IMR-90 (cell line): ENCODE measurements around the gene SREBF2. TPM values are rescaled to one million over a fixed set of nuclear protein-coding genes. Genes with fewer than 3 reads are reported as not detected.

ENCODE experiments used
- ATAC-seq: fragments of 200-7000 bp; cut with Tn5 transposase; 2 replicates; pipeline ENCODE4 v1.9.1; 2020; ENCODE audit warnings: low read depth, mild to moderate bottlenecking, moderate library complexity
- BruUV-seq: library from RNA; stranded (reverse); fragments of 400-500 nt; replicated peaks from 2 replicates; lab custom pipeline; 2021; lab: Mats Ljungman, UMichigan
- CTCF ChIA-PET: fragments of 300-600 bp; formaldehyde crosslinking; extraction: SDS; loops from one replicate; lab custom pipeline; 2021; ENCODE audit warnings: antibody characterized with exemption; lab: Yijun Ruan, JAX
- POLR2A ChIA-PET: fragments of 300-600 bp; sonication (Branson Sonifier 250); formaldehyde crosslinking; loops from one replicate; lab custom pipeline; 2022; ENCODE audit warnings: antibody characterized with exemption; ENCODE audit not compliant: unreplicated experiment; lab: Charles Lee
- DNase-seq: peaks from one replicate; pipeline ENCODE4 v3.0.0; 2013
- H2AFZ ChIP-seq: replicated peaks from 2 replicates; pipeline ENCODE3; 2013; ENCODE audit warnings: low read length, mild to moderate bottlenecking; ENCODE audit not compliant: poor library complexity
- H2AK5ac ChIP-seq: 2 replicates; pipeline ENCODE4 v1.6.1; 2013; ENCODE audit warnings: low read depth, low read length, inconsistent platforms
- H2AK9ac ChIP-seq: replicated peaks from 2 replicates; pipeline ENCODE3; 2013; ENCODE audit warnings: mild to moderate bottlenecking, low read depth, low read length, moderate library complexity; ENCODE audit not compliant: poor library complexity
- H2BK120ac ChIP-seq: 2 replicates; pipeline ENCODE4 v1.6.1; 2013; ENCODE audit warnings: low read depth, low read length, inconsistent platforms
- H2BK15ac ChIP-seq: 3 replicates; pipeline ENCODE4 v1.6.1; 2013; ENCODE audit warnings: low read depth, low read length, inconsistent platforms
- H2BK20ac ChIP-seq: 2 replicates; pipeline ENCODE4 v1.6.1; 2013; ENCODE audit warnings: low read depth, mild to moderate bottlenecking, inconsistent platforms, low read length, moderate library complexity
- H2BK5ac ChIP-seq: 2 replicates; pipeline ENCODE4 v1.6.1; 2013; ENCODE audit warnings: mild to moderate bottlenecking, low read depth, low read length, inconsistent platforms; ENCODE audit not compliant: poor library complexity, severe bottlenecking
- H3K14ac ChIP-seq: replicated peaks from 2 replicates; pipeline ENCODE4 v1.6.1; 2013; ENCODE audit warnings: low read depth, low read length, inconsistent platforms
- H3K18ac ChIP-seq: 2 replicates; pipeline ENCODE4 v1.6.1; 2013; ENCODE audit warnings: low read depth, low read length, control low read depth
- H3K23ac ChIP-seq: 2 replicates; pipeline ENCODE4 v1.6.1; 2013; ENCODE audit warnings: low read depth, low read length, inconsistent platforms
- H3K27ac ChIP-seq: 2 replicates; pipeline ENCODE4 v1.5.1; 2013; ENCODE audit warnings: mild to moderate bottlenecking, control low read depth, low read length; ENCODE audit not compliant: insufficient read depth
- H3K27me3 ChIP-seq: 2 replicates; pipeline ENCODE4 v1.6.1; 2013; ENCODE audit warnings: low read length; ENCODE audit not compliant: control insufficient read depth, insufficient read depth
- H3K36me3 ChIP-seq: 2 replicates; pipeline ENCODE4 v1.6.1; 2013; ENCODE audit warnings: low read length, mixed read lengths; ENCODE audit not compliant: control insufficient read depth, insufficient read depth
- H3K4ac ChIP-seq: 2 replicates; pipeline ENCODE4 v1.6.1; 2013; ENCODE audit warnings: low read depth, low read length, inconsistent platforms
- H3K4me1 ChIP-seq: 2 replicates; pipeline ENCODE4 v1.6.1; 2013; ENCODE audit warnings: low read length, mixed read lengths; ENCODE audit not compliant: control insufficient read depth, insufficient read depth
- H3K4me2 ChIP-seq: 2 replicates; pipeline ENCODE4 v1.6.1; 2013; ENCODE audit warnings: low read depth, mild to moderate bottlenecking, control low read depth, low read length, moderate library complexity
- H3K4me3 ChIP-seq: 2 replicates; pipeline ENCODE4 v1.5.1; 2013; ENCODE audit warnings: low read depth, mild to moderate bottlenecking, control low read depth, low read length, moderate library complexity; ENCODE audit not compliant: insufficient read depth
- H3K56ac ChIP-seq: 2 replicates; pipeline ENCODE4 v1.6.1; 2013; ENCODE audit warnings: low read length, inconsistent platforms; ENCODE audit not compliant: insufficient read depth; ENCODE audit errors: extremely low read depth
- H3K79me1 ChIP-seq, 2 experiments: 2 replicates each; pipeline ENCODE4 v1.6.1; 2013; ENCODE audit warnings: low read length in 2 of 2, inconsistent platforms in 1 of 2, low read depth in 1 of 2
- H3K9ac ChIP-seq: 2 replicates; pipeline ENCODE4 v1.6.1; 2013; ENCODE audit warnings: low read depth, low read length, control low read depth
- H3K9me1 ChIP-seq: 2 replicates; pipeline ENCODE4 v1.6.1; 2013; ENCODE audit warnings: low read length, inconsistent platforms; ENCODE audit not compliant: insufficient read depth
- H3K9me3 ChIP-seq: 2 replicates; pipeline ENCODE4 v1.6.1; 2013; ENCODE audit warnings: low read length; ENCODE audit not compliant: control insufficient read depth, insufficient read depth
- H4K20me1 ChIP-seq: 2 replicates; pipeline ENCODE4 v1.6.1; 2013; ENCODE audit warnings: low read length, inconsistent platforms; ENCODE audit not compliant: insufficient read depth
- H4K5ac ChIP-seq: 2 replicates; pipeline ENCODE4 v1.6.1; 2013; ENCODE audit warnings: mild to moderate bottlenecking, low read depth, low read length, control low read depth
- H4K8ac ChIP-seq, 2 experiments: 2 replicates each; pipeline ENCODE4 v1.6.1; 2013; ENCODE audit warnings: low read depth in 2 of 2, low read length in 2 of 2, control low read depth in 1 of 2, inconsistent platforms in 1 of 2
- H4K91ac ChIP-seq: 2 replicates; pipeline ENCODE4 v1.6.1; 2013; ENCODE audit warnings: low read depth, low read length, inconsistent platforms; ENCODE audit not compliant: insufficient read depth
- BHLHE40 ChIP-seq: fragments of 150-350 bp; IDR thresholded peaks from 2 replicates; pipeline ENCODE4 v1.6.1; 2016; ENCODE audit warnings: mild to moderate bottlenecking, low read depth, low read length
- CEBPB ChIP-seq: IDR thresholded peaks from 2 replicates; pipeline ENCODE4 v1.6.1; 2012; ENCODE audit warnings: low read depth, low read length, improper control_type of control experiment
- CHD1 ChIP-seq: IDR thresholded peaks from 2 replicates; pipeline ENCODE4 v1.6.1; 2012; ENCODE audit warnings: low read depth, low read length, improper control_type of control experiment
- CTCF ChIP-seq: conservative IDR thresholded peaks from 2 replicates; pipeline ENCODE4 v1.5.1; 2012; ENCODE audit warnings: mild to moderate bottlenecking, low read depth, low read length, improper control_type of control experiment
- FOS ChIP-seq: fragments of 150-350 bp; IDR thresholded peaks from 2 replicates; pipeline ENCODE4 v1.6.1; 2016; ENCODE audit warnings: low read depth, low read length
- MAFK ChIP-seq: IDR thresholded peaks from 2 replicates; pipeline ENCODE4 v1.6.1; 2012; ENCODE audit warnings: low read depth, low read length, improper control_type of control experiment
- MAZ ChIP-seq: IDR thresholded peaks from 2 replicates; pipeline ENCODE4 v1.6.1; 2012; ENCODE audit warnings: low read depth, mild to moderate bottlenecking, low read length, improper control_type of control experiment, moderate library complexity, borderline replicate concordance
- MXI1 ChIP-seq: IDR thresholded peaks from 2 replicates; pipeline ENCODE4 v1.6.1; 2012; ENCODE audit warnings: low read depth, mild to moderate bottlenecking, low read length, moderate library complexity, borderline replicate concordance
- POLR2A ChIP-seq: IDR thresholded peaks from 2 replicates; pipeline ENCODE4 v1.6.1; 2012; ENCODE audit warnings: mild to moderate bottlenecking, low read depth, low read length
- RAD21 ChIP-seq: IDR thresholded peaks from 2 replicates; pipeline ENCODE4 v1.6.1; 2012; ENCODE audit warnings: low read length, improper control_type of control experiment
- RCOR1 ChIP-seq: IDR thresholded peaks from 2 replicates; pipeline ENCODE4 v1.6.1; 2012; ENCODE audit warnings: mild to moderate bottlenecking, low read length, improper control_type of control experiment; ENCODE audit not compliant: insufficient replicate concordance
- RFX5 ChIP-seq: IDR thresholded peaks from 2 replicates; pipeline ENCODE4 v1.8.0; 2012; ENCODE audit warnings: low read depth, mild to moderate bottlenecking, low read length, moderate library complexity
- SMC3 ChIP-seq: fragments of 150-350 bp; IDR thresholded peaks from 2 replicates; pipeline ENCODE4 v1.6.1; 2016; ENCODE audit warnings: low read depth, mild to moderate bottlenecking, antibody characterized with exemption, low read length, moderate library complexity
- USF2 ChIP-seq: fragments of 150-350 bp; IDR thresholded peaks from 2 replicates; pipeline ENCODE4 v1.6.1; 2017; ENCODE audit warnings: mild to moderate bottlenecking, antibody characterized with exemption, low read length, low read depth
- WGBS, 2 experiments: methylation state at CpG; one replicate each; pipeline versions ENCODE4 v1.1.5 to v1.1.7; 2013; ENCODE audit warnings: missing lambda C conversion rate in 2 of 2; ENCODE audit not compliant: insufficient read length in 1 of 2; ENCODE audit errors: extremely low coverage in 2 of 2; 5-methylcytosine and 5-hydroxymethylcytosine counted together
- dilution Hi-C: fragments of 300-500 bp; cut with HindIII; formaldehyde crosslinking; loops from one replicate; pipeline ENCODE4 v1.14.3; 2018; ENCODE audit warnings: low sequenced_read_pairs; ENCODE audit not compliant: unreplicated experiment
- in situ Hi-C: fragments of 300-500 bp; cut with MboI; formaldehyde crosslinking; loops from 3 replicates; pipeline ENCODE4 v1.14.3; 2019; ENCODE audit warnings: low sequenced_read_pairs, inconsistent platforms, mixed read lengths
- intact Hi-C: fragments of 100-400 bp; cut with micrococcal nuclease; formaldehyde crosslinking; loops from 2 replicates; pipeline ENCODE4 v1.10.0; 2022
- polyA plus RNA-seq, 3 experiments: library from polyadenylated mRNA; depleted of rRNA; stranded (reverse); fragments of >200 nt; gene quantifications; 2 replicates each; pipeline ENCODE4 v1.2.3, GENCODE V29; 2012; ENCODE audit warnings: low replicate concordance in 1 of 3
- total RNA-seq: library from RNA; depleted of rRNA; stranded (reverse); fragments of >200 nt; gene quantifications from 2 replicates; pipeline ENCODE4 v1.2.3, GENCODE V29; 2012
- TF ChIP-seq, protein P1 (sequence below): fragments of 150-350 bp; IDR thresholded peaks from 2 replicates; pipeline ENCODE4 v1.6.1; 2016; ENCODE audit warnings: low read depth, mild to moderate bottlenecking, low read length, moderate library complexity, borderline replicate concordance

The SREBF2 gene
- total and polyA plus RNA-seq, 2 of the 4 experiments (the other 2 are of a cell fraction): 8.1 to 47.4 TPM

GRCh38 chr22:41857155-41857859 lies 24.4 kb downstream of the SREBF2 start:
- Histone ChIP-seq H4K20me1 (peaks cover 32% of the 10 kb centered on the region), H2AK9ac (no peak overlapping the region), H3K9ac (no peak overlapping the region), H3K4me2 (no peak overlapping the region), H3K23ac (0 out of 2 replicates have a peak overlapping the region, but pooled peaks have one; percentile 1), H2AK5ac (no peak overlapping the region), H3K56ac (no peak overlapping the region), H3K14ac (no peak overlapping the region), H4K91ac (no peak overlapping the region), H3K9me3 (no peaks in the 10 kb centered on the region), H3K27me3 (no peaks in the 10 kb centered on the region), H2BK20ac (0 out of 2 replicates have a peak overlapping the region, but pooled peaks have one; percentile 23), H4K5ac (no peak overlapping the region), H3K79me1 (peaks cover 10 to 53% of the 10 kb centered on the region in 2 experiments), H2AFZ (no peak overlapping the region), H3K9me1 (peaks cover 10% of the 10 kb centered on the region), H3K4ac (no peak overlapping the region), H3K27ac (no peak overlapping the region), H3K36me3 (no peaks in the 10 kb centered on the region), H4K8ac (no peak overlapping the region), H2BK15ac (no peak overlapping the region), H3K18ac (no peak overlapping the region), H3K4me3 (no peak overlapping the region), H3K4me1 (peaks cover 7% of the 10 kb centered on the region), H2BK120ac (no peak overlapping the region), H2BK5ac (no peak overlapping the region)
- WGBS, 2 experiments: 100% methylated on average over 1 of the region's 7 CpGs; no CpG with 5 or more reads in 1 of the 2 experiments
- ATAC-seq (peak; percentile 64), DNase-seq (peak; percentile 72)
- in situ Hi-C loops: no loop called here
- intact Hi-C loops: loop anchor here (10.0 kb wide), 1 partner anchor 113 kb away; no protein-coding TSS in a partner anchor
- CTCF ChIA-PET: interaction anchor here (1.0 kb wide), 1 partner anchor 161 kb away, joined by 5 read pairs; no protein-coding TSS in a partner anchor
- POLR2A ChIA-PET: no interaction called here
- dilution Hi-C loops: no loop called here
- BruUV-seq: no TSS peak
- TF ChIP-seq RFX5: no peak
- TF ChIP-seq BHLHE40: no peak
- no peak for TF ChIP-seq POLR2A
- TF ChIP-seq MAFK: no peak
- no peak for TF ChIP-seq RCOR1
- peak; percentile 56 for TF ChIP-seq RAD21
- TF ChIP-seq FOS: no peak
- TF ChIP-seq CTCF: peak; percentile 60
- no peak for TF ChIP-seq CHD1
- TF ChIP-seq MXI1: no peak
- TF ChIP-seq CEBPB: 0 out of 2 replicates have a peak, but pooled peaks have one; percentile 30
- TF ChIP-seq SMC3: peak; percentile 63
- TF ChIP-seq USF2: no peak
- TF ChIP-seq MAZ: no peak
- TF ChIP-seq, protein P1, sequence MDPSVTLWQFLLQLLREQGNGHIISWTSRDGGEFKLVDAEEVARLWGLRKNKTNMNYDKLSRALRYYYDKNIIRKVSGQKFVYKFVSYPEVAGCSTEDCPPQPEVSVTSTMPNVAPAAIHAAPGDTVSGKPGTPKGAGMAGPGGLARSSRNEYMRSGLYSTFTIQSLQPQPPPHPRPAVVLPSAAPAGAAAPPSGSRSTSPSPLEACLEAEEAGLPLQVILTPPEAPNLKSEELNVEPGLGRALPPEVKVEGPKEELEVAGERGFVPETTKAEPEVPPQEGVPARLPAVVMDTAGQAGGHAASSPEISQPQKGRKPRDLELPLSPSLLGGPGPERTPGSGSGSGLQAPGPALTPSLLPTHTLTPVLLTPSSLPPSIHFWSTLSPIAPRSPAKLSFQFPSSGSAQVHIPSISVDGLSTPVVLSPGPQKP: no peak
